Raji (cell line): ENCODE results near the gene PLEKHA7.

ENCODE experiments used
- POLR2A ChIP-seq: IDR thresholded peaks from 2 replicates; pipeline ENCODE4 v1.6.1; 2011; ENCODE audit warnings: low read depth, low read length, control low read depth; ENCODE audit not compliant: insufficient read depth

Gene PLEKHA7

GRCh38 chr11:16741473-16741872 lies 272.7 kb downstream of the PLEKHA7 start:
- TF ChIP-seq POLR2A = no peak

DNA sequence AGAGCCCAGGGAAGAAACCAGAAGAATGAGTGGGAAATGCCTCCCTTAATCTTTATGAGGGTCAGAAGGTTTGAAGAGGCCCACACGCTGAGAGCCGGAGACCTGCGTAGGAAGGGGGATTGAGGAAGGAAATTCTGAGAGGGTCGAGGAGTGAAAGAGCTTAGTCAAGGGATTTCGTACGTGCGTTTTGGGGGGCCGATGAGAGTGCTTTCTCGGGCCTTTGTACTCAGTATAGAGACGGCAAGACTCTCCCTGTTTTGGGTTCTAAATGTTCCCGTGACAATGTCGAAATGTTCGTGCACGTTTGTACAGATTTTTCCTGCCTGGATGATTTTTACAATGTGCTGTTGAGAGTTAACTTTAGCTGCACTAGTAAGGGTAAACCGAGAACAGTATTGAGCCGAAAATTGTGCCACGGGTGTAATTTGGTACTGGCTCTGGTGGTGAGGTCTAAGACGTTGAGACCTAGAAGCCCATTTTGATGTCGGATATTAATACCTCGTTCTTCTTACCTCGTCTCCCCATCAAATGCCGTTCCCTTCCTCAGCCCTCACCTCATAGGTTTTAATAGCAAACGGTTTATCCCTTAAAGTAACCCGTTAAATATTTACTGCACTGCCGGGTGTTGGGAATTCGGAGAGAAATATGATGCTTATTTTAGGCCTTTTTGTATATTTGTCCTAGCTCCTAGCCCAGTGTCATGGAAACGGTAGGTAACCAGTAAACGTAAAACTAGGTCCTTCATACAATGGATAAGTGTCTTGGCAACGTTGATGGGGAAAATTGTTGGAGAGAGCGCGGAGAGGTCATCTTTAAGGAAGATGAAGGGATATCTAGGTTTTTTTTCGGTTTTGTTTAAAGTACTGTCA lies 275.0 kb downstream of the PLEKHA7 start:
- TF ChIP-seq POLR2A = no peak

DNA sequence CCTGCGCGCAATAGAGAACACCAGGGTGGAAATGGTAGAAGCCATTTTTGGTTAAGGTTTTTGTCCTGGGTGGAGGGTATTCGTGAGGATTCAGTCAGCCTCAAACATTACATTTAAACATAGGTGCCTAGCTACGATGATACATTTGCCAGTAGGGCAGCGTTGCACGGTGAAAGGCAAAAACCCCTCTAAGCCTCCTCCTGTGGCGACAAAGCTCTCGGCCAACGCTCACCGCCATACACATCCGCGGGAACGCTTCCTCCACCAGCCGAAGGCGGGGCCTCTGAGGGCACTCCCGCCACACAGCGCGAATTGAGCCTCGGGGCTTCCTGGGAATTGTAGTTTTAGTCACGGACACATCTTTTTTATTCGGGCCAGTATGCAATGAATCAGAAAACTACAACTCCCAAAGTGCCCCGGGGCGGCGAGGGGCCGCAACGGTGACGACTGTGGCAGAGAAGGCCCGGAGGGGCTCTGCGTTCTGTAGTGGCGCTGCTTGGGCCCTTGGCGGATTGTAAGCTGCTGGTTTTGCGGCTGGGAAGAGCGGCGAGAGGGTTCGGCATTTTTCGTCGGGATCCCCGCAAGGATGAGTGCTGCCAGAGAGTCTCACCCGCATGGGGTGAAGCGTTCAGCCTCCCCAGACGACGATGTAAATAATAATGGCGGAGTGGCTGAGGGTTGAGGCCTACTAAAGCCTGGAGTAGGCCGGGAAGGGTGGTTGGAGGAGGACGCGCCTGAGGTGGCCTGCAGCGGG lies 275.8 kb downstream of the PLEKHA7 start, which contains the start of gene C11orf58:
C11orf58 (plus strand) TSS at position 455 of the 754 bp plus-strand sequence; CDS start at position 587, 132 bp downstream.
- peak; percentile 94 for TF ChIP-seq POLR2A

DNA sequence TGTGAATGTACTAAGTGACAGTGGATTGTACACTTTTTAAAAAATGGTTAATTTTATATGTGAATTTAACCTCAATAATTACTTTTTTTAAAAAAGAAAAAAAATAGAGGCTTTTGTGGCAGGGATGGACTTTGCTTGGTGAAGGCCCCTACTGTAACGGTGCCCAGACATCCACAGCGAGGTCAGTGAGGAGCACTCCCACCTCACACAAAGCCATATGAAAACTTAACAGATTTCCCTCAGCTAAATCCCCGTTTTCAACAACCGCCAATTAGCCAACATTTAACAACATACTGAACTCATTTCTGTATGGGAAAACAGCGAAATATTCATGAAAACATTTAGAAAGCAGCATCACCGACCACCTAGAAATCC lies 276.4 kb downstream of the PLEKHA7 start:
- TF ChIP-seq POLR2A = no peak
